ENCODE data around the gene DNASE1L3. TPM values are rescaled to one million over a fixed set of nuclear protein-coding genes. Genes with fewer than 3 reads are reported as not detected.
"Not testable (repeated sequence)": the region's sequence is repeated elsewhere in the genome, so short reads cannot be mapped to it uniquely, and the experiment has no call there.

Gene DNASE1L3
- total RNA-seq, 1 donor from 2014 or later, result not detected

- Mint-ChIP-seq H3K4me1 (ENCODE audit: unreplicated experiment) (peaks cover 2% of the 10 kb centered on the region), H3K36me3 (ENCODE audit: unreplicated experiment) (no peaks in the 10 kb centered on the region), H3K27ac (ENCODE audit: unreplicated experiment) (no peak overlapping the region), H3K9me3 (ENCODE audit: unreplicated experiment) (no peaks in the 10 kb centered on the region), H3K27me3 (ENCODE audit: unreplicated experiment) (no peaks in the 10 kb centered on the region), H3K4me3 (ENCODE audit: unreplicated experiment) (no peak overlapping the region)
- DNase-seq (ENCODE audit: extremely low spot score, unreplicated experiment), result peak; percentile 49
- TF ChIP-seq CTCF (IDR thresholded peaks at IDR 0.05), result no peak
These were observed 35.6 kb upstream of the DNASE1L3 start for GRCh38 chr3:58246148-58247047.

GRCh38 chr3:58243976-58244585, 33.3 kb upstream of the DNASE1L3 start:
- DNase-seq (ENCODE audit: extremely low spot score, unreplicated experiment), result no peak
- H3K9me3 Mint-ChIP-seq (ENCODE audit: unreplicated experiment), result no peaks in the 10 kb centered on the region
- no peak overlapping the region for H3K27ac Mint-ChIP-seq (ENCODE audit: unreplicated experiment)
- H3K4me3 Mint-ChIP-seq (ENCODE audit: unreplicated experiment), result no peak overlapping the region
- H3K4me1 Mint-ChIP-seq (ENCODE audit: unreplicated experiment), result peaks cover 2% of the 10 kb centered on the region
- no peaks in the 10 kb centered on the region for H3K27me3 Mint-ChIP-seq (ENCODE audit: unreplicated experiment)
- H3K36me3 Mint-ChIP-seq (ENCODE audit: unreplicated experiment), result no peaks in the 10 kb centered on the region
- no peak for TF ChIP-seq CTCF (IDR thresholded peaks at IDR 0.05)

GRCh38 chr3:58242860-58243259, 32.1 kb upstream of the DNASE1L3 start:
- H3K36me3 Mint-ChIP-seq (ENCODE audit: unreplicated experiment); DNase-seq (ENCODE audit: extremely low spot score, unreplicated experiment); H3K9me3 Mint-ChIP-seq (ENCODE audit: unreplicated experiment); H3K27ac Mint-ChIP-seq (ENCODE audit: unreplicated experiment); H3K27me3 Mint-ChIP-seq (ENCODE audit: unreplicated experiment); H3K4me3 Mint-ChIP-seq (ENCODE audit: unreplicated experiment): not testable (repeated sequence)
- H3K4me1 Mint-ChIP-seq (ENCODE audit: unreplicated experiment), result peaks cover 11% of the 10 kb centered on the region

- Mint-ChIP-seq H3K9me3 (ENCODE audit: unreplicated experiment) (no peaks in the 10 kb centered on the region), H3K4me3 (ENCODE audit: unreplicated experiment) (no peak overlapping the region), H3K36me3 (ENCODE audit: unreplicated experiment) (no peaks in the 10 kb centered on the region), H3K27ac (ENCODE audit: unreplicated experiment) (no peak overlapping the region), H3K4me1 (ENCODE audit: unreplicated experiment) (peaks cover 11% of the 10 kb centered on the region), H3K27me3 (ENCODE audit: unreplicated experiment) (no peaks in the 10 kb centered on the region)
- no peak for DNase-seq (ENCODE audit: extremely low spot score, unreplicated experiment)
- TF ChIP-seq CTCF (IDR thresholded peaks at IDR 0.05), result no peak
These were observed 31.6 kb upstream of the DNASE1L3 start for GRCh38 chr3:58242340-58242739.

GRCh38 chr3:58241306-58242044, 30.7 kb upstream of the DNASE1L3 start:
- H3K4me3 Mint-ChIP-seq (ENCODE audit: unreplicated experiment), result no peak overlapping the region
- TF ChIP-seq CTCF (IDR thresholded peaks at IDR 0.05), result no peak
- peaks cover 12% of the 10 kb centered on the region for H3K4me1 Mint-ChIP-seq (ENCODE audit: unreplicated experiment)
- no peaks in the 10 kb centered on the region for H3K36me3 Mint-ChIP-seq (ENCODE audit: unreplicated experiment)
- H3K9me3 Mint-ChIP-seq (ENCODE audit: unreplicated experiment), result no peaks in the 10 kb centered on the region
- DNase-seq (ENCODE audit: extremely low spot score, unreplicated experiment), result no peak
- no peaks in the 10 kb centered on the region for H3K27me3 Mint-ChIP-seq (ENCODE audit: unreplicated experiment)
- H3K27ac Mint-ChIP-seq (ENCODE audit: unreplicated experiment), result no peak overlapping the region

Measured in osteocyte (in vitro differentiated cells).